ENCODE results near the gene SMAD4. TPM values are rescaled to one million over a fixed set of nuclear protein-coding genes. Genes with fewer than 3 reads are reported as not detected.
"Not testable (repeated sequence)": the region's sequence is repeated elsewhere in the genome, so short reads cannot be mapped to it uniquely, and the experiment has no call there.

Gene SMAD4
- total RNA-seq, 1 experiment from 2014 or later: 87.2 TPM

- DNase-seq (ENCODE audit: low spot score): peak; percentile 4
Measured at GRCh38 chr18:51070545-51070944, 40.5 kb downstream of the SMAD4 start.

GRCh38 chr18:51072586-51073313 is 42.7 kb downstream of the SMAD4 start:
- no peak for DNase-seq (ENCODE audit: low spot score)

GRCh38 chr18:51074605-51075004 is 44.6 kb downstream of the SMAD4 start:
- DNase-seq (ENCODE audit: low spot score): no peak

- no peak for DNase-seq (ENCODE audit: low spot score)
Measured at GRCh38 chr18:51076503-51076902, 46.5 kb downstream of the SMAD4 start.

- DNase-seq (ENCODE audit: low spot score): no peak
Measured at GRCh38 chr18:51077217-51077616, 47.2 kb downstream of the SMAD4 start.

GRCh38 chr18:51078026-51078425 is 48.0 kb downstream of the SMAD4 start:
- no peak for DNase-seq (ENCODE audit: low spot score)

GRCh38 chr18:51082571-51083267 is 52.7 kb downstream of the SMAD4 start:
- no peak for DNase-seq (ENCODE audit: low spot score)

- DNase-seq (ENCODE audit: low spot score): no peak
Measured at GRCh38 chr18:51083398-51083797, 53.4 kb downstream of the SMAD4 start.

GRCh38 chr18:51088410-51088809 is 58.4 kb downstream of the SMAD4 start:
- DNase-seq (ENCODE audit: low spot score): no peak

GRCh38 chr18:51089691-51090090 is 59.7 kb downstream of the SMAD4 start:
- no peak for DNase-seq (ENCODE audit: low spot score)

GRCh38 chr18:51091270-51091669 is 61.3 kb downstream of the SMAD4 start:
- DNase-seq (ENCODE audit: low spot score): no peak

- DNase-seq (ENCODE audit: low spot score): no peak
Measured at GRCh38 chr18:51092117-51092516, 62.1 kb downstream of the SMAD4 start.

GRCh38 chr18:51092967-51093366 is 63.0 kb downstream of the SMAD4 start:
- not testable (repeated sequence) for DNase-seq (ENCODE audit: low spot score)

GRCh38 chr18:51097021-51097822 is 67.2 kb downstream of the SMAD4 start:
- no peak for DNase-seq (ENCODE audit: low spot score)

GRCh38 chr18:51098082-51098481 is 68.1 kb downstream of the SMAD4 start:
- DNase-seq (ENCODE audit: low spot score): no peak

GRCh38 chr18:51098513-51098912 is 68.5 kb downstream of the SMAD4 start:
- DNase-seq (ENCODE audit: low spot score): no peak

GRCh38 chr18:51100385-51101120 is 70.5 kb downstream of the SMAD4 start:
- DNase-seq (ENCODE audit: low spot score): no peak

- DNase-seq (ENCODE audit: low spot score): no peak
Measured at GRCh38 chr18:51107082-51107481, 77.1 kb downstream of the SMAD4 start.

GRCh38 chr18:51107598-51108305 is 77.7 kb downstream of the SMAD4 start:
- DNase-seq (ENCODE audit: low spot score): no peak

- no peak for DNase-seq (ENCODE audit: low spot score)
Measured at GRCh38 chr18:51108330-51108729, 78.3 kb downstream of the SMAD4 start.
